ENCODE measurements around the gene ERBB3.
"Not testable (repeated sequence)": the region's sequence is repeated elsewhere in the genome, so short reads cannot be mapped to it uniquely, and the experiment has no call there.

The ERBB3 gene

GRCh38 chr12:56079723-56080555, at the start of gene ERBB3:
Gene ERBB3, plus strand, starts transcription at chr12:56080165. Its CDS starts 136 bp downstream, at chr12:56080301.
- ATAC-seq = peak; percentile 77 to 86

- ATAC-seq = peak; percentile 71 to 73
Measured at GRCh38 chr12:56031987-56032386, 48.0 kb upstream of the ERBB3 start.

- ATAC-seq = peak; percentile 65 to 71
Measured at GRCh38 chr12:56034586-56035332, 45.2 kb upstream of the ERBB3 start.

- no peak for ATAC-seq
Measured at GRCh38 chr12:56037161-56037560, 42.8 kb upstream of the ERBB3 start.

GRCh38 chr12:56038022-56038655, 41.8 kb upstream of the ERBB3 start:
- ATAC-seq = no peak

- ATAC-seq = peak; percentile 63 to 70
Measured at GRCh38 chr12:56040151-56040550, 39.8 kb upstream of the ERBB3 start.

GRCh38 chr12:56040963-56041551, 38.9 kb upstream of the ERBB3 start:
- peak; percentile 25 to 27 for ATAC-seq

GRCh38 chr12:56041552-56042429, 38.2 kb upstream of the ERBB3 start, which contains the start of gene RPS26:
Gene RPS26, plus strand, starts transcription at chr12:56041918. Its CDS starts 249 bp downstream, at chr12:56042167.
- ATAC-seq = peak; percentile 76 to 83

GRCh38 chr12:56042430-56042813, 37.5 kb upstream of the ERBB3 start:
- ATAC-seq = not testable (repeated sequence)

- ATAC-seq = no peak
Measured at GRCh38 chr12:56042843-56043242, 37.1 kb upstream of the ERBB3 start.

- no peak for ATAC-seq
Measured at GRCh38 chr12:56046027-56046780, 33.8 kb upstream of the ERBB3 start.

- no peak for ATAC-seq
Measured at GRCh38 chr12:56053407-56053893, 26.5 kb upstream of the ERBB3 start.

GRCh38 chr12:56059964-56060363, 20.0 kb upstream of the ERBB3 start:
- ATAC-seq = not testable (repeated sequence)

- ATAC-seq = no peak
Measured at GRCh38 chr12:56061982-56062381, 18.0 kb upstream of the ERBB3 start.

- no peak for ATAC-seq
Measured at GRCh38 chr12:56062996-56063395, 17.0 kb upstream of the ERBB3 start.

GRCh38 chr12:56071648-56072047, 8.3 kb upstream of the ERBB3 start:
- ATAC-seq = no peak

GRCh38 chr12:56074396-56074795, 5.6 kb upstream of the ERBB3 start:
- no peak for ATAC-seq

GRCh38 chr12:56077966-56078365, 2.0 kb upstream of the ERBB3 start:
- ATAC-seq = not testable (repeated sequence)

- ATAC-seq = no peak
Measured at GRCh38 chr12:56078427-56078826, 1.5 kb upstream of the ERBB3 start.

- peak; percentile 60 to 63 for ATAC-seq
Measured at GRCh38 chr12:56078931-56079722, 838 bp upstream of the ERBB3 start.
